ENCODE data around the gene RASAL1.

- TF ChIP-seq CTCF (IDR thresholded peaks at IDR 0.05; ENCODE audit: low read depth, low read length) = no peak
- no peak for TF ChIP-seq EZH2phosphoT487 (IDR thresholded peaks at IDR 0.05; ENCODE audit: low read depth)
Measured at GRCh38 chr12:113179023-113179422, 43.5 kb upstream of the RASAL1 start.
